T-cell (primary cell): ENCODE results near the gene ELK3. TPM values are rescaled to one million over a fixed set of nuclear protein-coding genes. Genes with fewer than 3 reads are reported as not detected.

Source experiments
- ATAC-seq, 4 experiments: fragments of 200-7000 bp in 3 of 4; fragments of 150-1000 bp in 1 of 4; cut with Tn5 transposase; replicated peaks in 1 of 4; 1 replicate in 3 of 4; 2 replicates in 1 of 4; pipeline ENCODE4 v1.10.0; 2021; ENCODE audit warnings: moderate library complexity in 3 of 4, mild to moderate bottlenecking in 2 of 4, moderate number of reproducible peaks in 1 of 4
- CTCF ChIA-PET, 2 donors: fragments of 300-600 bp; sonication (Branson Sonifier 250); formaldehyde crosslinking; loops; one replicate each; lab custom pipeline; 2022; ENCODE audit warnings: antibody characterized with exemption in 2 of 2; lab: Charles Lee
- POLR2A ChIA-PET, 2 donors: fragments of 300-600 bp; sonication (Branson Sonifier 250); formaldehyde crosslinking; loops; one replicate each; lab custom pipeline; 2022; ENCODE audit warnings: antibody characterized with exemption in 2 of 2; lab: Charles Lee
- DNase-seq, 35 experiments: peaks; one replicate each; pipeline versions ENCODE4 v3.0.0 to v3.0.0-alpha.2; 2013 to 2023
- H3K27ac ChIP-seq: one replicate; pipeline ENCODE4 v1.5.1; 2013; ENCODE audit warnings: low read length
- H3K27me3 ChIP-seq, 2 experiments: replicated peaks in 1 of 2; 1 replicate in 1 of 2; 2 replicates in 1 of 2; pipeline versions ENCODE4 v1.6.1 to v1.7.0; 2013; ENCODE audit warnings: low read length in 1 of 2, mixed read lengths in 1 of 2; ENCODE audit not compliant: control insufficient read depth in 2 of 2, insufficient read depth in 2 of 2; ENCODE audit errors: extremely low read depth in 1 of 2
- H3K36me3 ChIP-seq, 2 donors: 1 replicate in 1 of 2; 2 replicates in 1 of 2; pipeline versions ENCODE4 v1.6.1 to v1.7.0; 2013; ENCODE audit warnings: low read length in 1 of 2; ENCODE audit not compliant: control insufficient read depth in 2 of 2, insufficient read depth in 1 of 2; ENCODE audit errors: extremely low read depth in 1 of 2
- H3K4me1 ChIP-seq, 2 experiments: 1 replicate in 1 of 2; 2 replicates in 1 of 2; pipeline versions ENCODE4 v1.6.1 to v1.7.0; 2013; ENCODE audit warnings: low read length in 2 of 2, mixed read lengths in 1 of 2; ENCODE audit not compliant: insufficient read depth in 2 of 2, control insufficient read depth in 1 of 2; ENCODE audit errors: extremely low read depth in 1 of 2
- H3K4me3 ChIP-seq, 2 donors: 1 replicate in 1 of 2; 2 replicates in 1 of 2; pipeline versions ENCODE4 v1.5.1 to v1.7.0; 2013; ENCODE audit warnings: mild to moderate bottlenecking in 2 of 2, low read length in 1 of 2, moderate library complexity in 1 of 2; ENCODE audit not compliant: control insufficient read depth in 1 of 2; ENCODE audit errors: extremely low read depth in 1 of 2
- H3K9me3 ChIP-seq: 2 replicates; pipeline ENCODE4 v1.7.0; 2013
- H3K27ac Mint-ChIP-seq, 2 donors: one replicate each; pipeline ENCODE4 v1.8.0; 2020 to 2021; ENCODE audit warnings: mild to moderate bottlenecking in 2 of 2, mixed read lengths in 2 of 2
- H3K27me3 Mint-ChIP-seq, 2 donors: one replicate each; pipeline ENCODE4 v1.8.0; 2021 to 2022; ENCODE audit warnings: mixed read lengths in 2 of 2
- H3K36me3 Mint-ChIP-seq: one replicate; pipeline ENCODE4 v1.8.0; 2021; ENCODE audit warnings: mixed read lengths
- H3K4me1 Mint-ChIP-seq, 3 donors: one replicate each; pipeline ENCODE4 v1.8.0; 2020 to 2022; ENCODE audit warnings: mixed read lengths in 3 of 3, mild to moderate bottlenecking in 1 of 3
- H3K4me3 Mint-ChIP-seq, 3 donors: one replicate each; pipeline ENCODE4 v1.8.0; 2020 to 2022; ENCODE audit warnings: mild to moderate bottlenecking in 3 of 3, mixed read lengths in 3 of 3, moderate library complexity in 3 of 3
- H3K9me3 Mint-ChIP-seq, 3 donors: one replicate each; pipeline ENCODE4 v1.8.0; 2020 to 2022; ENCODE audit warnings: mixed read lengths in 3 of 3
- WGBS: methylation state at CpG from one replicate; pipeline ENCODE4 v1.1.5; 2013; ENCODE audit warnings: missing lambda C conversion rate; ENCODE audit not compliant: insufficient coverage; 5-methylcytosine and 5-hydroxymethylcytosine counted together
- total RNA-seq, 35 experiments: library from RNA in 6 of 35; stranded (reverse) in 6 of 35; fragments of 120-200 nt in 1 of 35; gene quantifications; one replicate each; pipeline versions ENCODE4 v1.2.1 to v1.2.4 and lab custom pipeline; 2013 to 2026

ELK3 gene
- total RNA-seq, 5 donors from 2014 or later (not counting 1 experiment from before 2014, with no cell fraction given), result 33.8 to 62.7 (median 55.5) TPM

DNA sequence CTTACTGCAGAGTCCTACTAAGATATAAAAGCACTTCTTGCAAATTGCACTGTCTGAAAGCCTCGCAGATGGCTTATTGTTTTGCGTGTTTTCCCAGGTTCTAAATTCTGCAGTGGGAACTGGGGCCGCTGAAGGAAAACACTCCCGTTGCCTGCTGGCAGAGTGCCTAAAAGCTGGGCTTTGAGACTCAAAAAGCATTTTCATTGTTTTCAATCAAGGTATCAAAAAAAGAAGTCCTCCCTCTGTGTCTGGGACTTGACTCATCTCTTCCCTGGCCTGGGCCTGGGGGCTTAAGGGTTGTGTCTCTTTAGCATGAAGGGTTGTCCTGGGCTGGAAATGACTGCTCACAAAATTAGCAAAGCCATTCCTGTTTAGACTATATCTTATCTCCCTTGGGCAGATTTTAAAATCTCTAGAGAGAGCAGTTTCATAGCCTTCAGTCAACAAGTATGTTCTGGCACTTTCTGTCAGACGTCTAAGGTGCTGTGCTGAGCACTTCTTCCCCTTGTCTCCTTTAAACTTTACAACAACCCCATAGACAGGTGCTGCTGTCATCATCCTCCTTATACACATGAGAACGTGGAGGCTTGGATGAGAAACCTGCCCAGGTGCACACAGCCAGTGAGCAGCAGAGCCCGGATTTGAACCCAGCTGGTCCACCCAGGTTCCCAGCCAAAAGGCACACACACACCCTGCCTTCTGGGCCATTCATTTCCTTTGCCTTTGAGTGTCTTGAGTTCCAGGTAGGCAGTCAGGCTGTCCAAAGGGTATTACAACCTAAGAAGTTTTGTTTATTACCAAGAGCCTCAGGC lies 31.1 kb downstream of the ELK3 start:
- WGBS, result 94% methylated on average over 6 of the region's 7 CpGs
- ATAC-seq (no peak), DNase-seq (no peak)
- CTCF ChIA-PET, result interaction anchor here in 1 of 2 donors (0.7 to 1.3 kb wide), 2 partner anchors 10 kb away, joined by 3 read pairs; no protein-coding TSS in a partner anchor
- H3K27me3 ChIP-seq, result no peaks in the 10 kb centered on the region
- H3K4me1 ChIP-seq, result peaks cover 0 to 13% of the 10 kb centered on the region in 2 experiments
- Mint-ChIP-seq H3K4me3 (no peak overlapping the region), H3K27ac (peak overlapping the region in 1 of 2 donors; percentile 28), H3K27me3 (no peaks in the 10 kb centered on the region), H3K4me1 (peaks cover 11 to 49% (median 45%) of the 10 kb centered on the region in 3 donors), H3K9me3 (no peaks in the 10 kb centered on the region), H3K36me3 (peaks cover 49% of the 10 kb centered on the region)
- no peak overlapping the region for H3K27ac ChIP-seq
- POLR2A ChIA-PET, result no interaction called here
- no peak overlapping the region for H3K4me3 ChIP-seq
- H3K36me3 ChIP-seq, result peaks cover 0 to 52% of the 10 kb centered on the region in 2 donors
- no peaks in the 10 kb centered on the region for H3K9me3 ChIP-seq

- POLR2A ChIA-PET, result no interaction called here
- Mint-ChIP-seq H3K4me1 (peaks cover 10 to 49% (median 44%) of the 10 kb centered on the region in 3 donors), H3K36me3 (peaks cover 49% of the 10 kb centered on the region), H3K4me3 (no peak overlapping the region), H3K27ac (peak overlapping the region in 1 of 2 donors; percentile 28), H3K27me3 (no peaks in the 10 kb centered on the region), H3K9me3 (no peaks in the 10 kb centered on the region)
- Histone ChIP-seq H3K4me3 (no peak overlapping the region), H3K27ac (no peak overlapping the region), H3K4me1 (peaks cover 0 to 10% of the 10 kb centered on the region in 2 experiments), H3K36me3 (peaks cover 0 to 57% of the 10 kb centered on the region in 2 donors), H3K9me3 (no peaks in the 10 kb centered on the region), H3K27me3 (no peaks in the 10 kb centered on the region)
- DNase-seq (no peak), ATAC-seq (no peak)
- 90% methylated on average over 1 of the region's 1 CpG for WGBS
- CTCF ChIA-PET, result interaction anchor here in 1 of 2 donors (0.7 kb wide), 1 partner anchor 11 kb away, joined by 3 read pairs; no protein-coding TSS in a partner anchor
Measured at GRCh38 chr12:96225994-96226399, 31.8 kb downstream of the ELK3 start.

- H3K27me3 ChIP-seq, result no peaks in the 10 kb centered on the region
- ChIA-PET POLR2A (no interaction called here), CTCF (interaction anchor here in 1 of 2 donors (0.7 kb wide), 1 partner anchor 11 kb away, joined by 3 read pairs; no protein-coding TSS in a partner anchor)
- H3K27ac ChIP-seq, result no peak overlapping the region
- WGBS, result 100% methylated on average over 2 of the region's 4 CpGs
- Mint-ChIP-seq H3K36me3 (peaks cover 49% of the 10 kb centered on the region), H3K4me3 (no peak overlapping the region), H3K27ac (no peak overlapping the region), H3K9me3 (no peaks in the 10 kb centered on the region), H3K27me3 (no peaks in the 10 kb centered on the region), H3K4me1 (peaks cover 10 to 50% (median 42%) of the 10 kb centered on the region in 3 donors)
- peaks cover 0 to 7% of the 10 kb centered on the region in 2 experiments for H3K4me1 ChIP-seq
- H3K4me3 ChIP-seq, result no peak overlapping the region
- ATAC-seq, result no peak
- no peaks in the 10 kb centered on the region for H3K9me3 ChIP-seq
- peaks cover 3 to 57% of the 10 kb centered on the region in 2 donors for H3K36me3 ChIP-seq
- DNase-seq, result no peak
Measured at GRCh38 chr12:96226401-96226800, 32.2 kb downstream of the ELK3 start.

- DNase-seq (no peak), ATAC-seq (no peak)
- whole genome bisulfite sequencing, result 84% methylated on average over 9 of the region's 17 CpGs
- peaks cover 53% of the 10 kb centered on the region for H3K36me3 Mint-ChIP-seq
- Histone ChIP-seq H3K27ac (no peak overlapping the region), H3K36me3 (peaks cover 7 to 60% of the 10 kb centered on the region in 2 donors), H3K27me3 (no peaks in the 10 kb centered on the region), H3K9me3 (no peaks in the 10 kb centered on the region), H3K4me3 (no peak overlapping the region), H3K4me1 (peaks cover 0 to 6% of the 10 kb centered on the region in 2 experiments)
- H3K27me3 Mint-ChIP-seq, result no peaks in the 10 kb centered on the region
- peaks cover 10 to 51% (median 43%) of the 10 kb centered on the region in 3 donors for H3K4me1 Mint-ChIP-seq
- H3K4me3 Mint-ChIP-seq, result no peak overlapping the region
- H3K27ac Mint-ChIP-seq, result peak overlapping the region in 1 of 2 donors; percentile 31
- H3K9me3 Mint-ChIP-seq, result no peaks in the 10 kb centered on the region
- ChIA-PET CTCF (interaction anchor here (0.6 to 1.0 kb wide), 3 partner anchors 12 to 42 kb away, joined by 3 to 7 read pairs (median 3); no protein-coding TSS in a partner anchor), POLR2A (no interaction called here)
Measured at GRCh38 chr12:96226801-96227348, 32.7 kb downstream of the ELK3 start.

GRCh38 chr12:96227365-96228106 lies 33.4 kb downstream of the ELK3 start:
- POLR2A ChIA-PET, result no interaction called here
- DNase-seq (no peak), ATAC-seq (no peak)
- no peaks in the 10 kb centered on the region for H3K9me3 ChIP-seq
- Mint-ChIP-seq H3K36me3 (peaks cover 52% of the 10 kb centered on the region), H3K9me3 (no peaks in the 10 kb centered on the region), H3K4me1 (peaks cover 10 to 50% (median 43%) of the 10 kb centered on the region in 3 donors), H3K27me3 (no peaks in the 10 kb centered on the region), H3K27ac (peak overlapping the region in 1 of 2 donors; percentile 31), H3K4me3 (no peak overlapping the region)
- CTCF ChIA-PET, result interaction anchor here (0.6 to 1.0 kb wide), 3 partner anchors 12 to 41 kb away, joined by 3 to 7 read pairs (median 3); no protein-coding TSS in a partner anchor
- no peak overlapping the region for H3K27ac ChIP-seq
- WGBS, result 76% methylated on average over 10 of the region's 12 CpGs
- H3K4me3 ChIP-seq, result no peak overlapping the region
- no peaks in the 10 kb centered on the region for H3K27me3 ChIP-seq
- H3K4me1 ChIP-seq, result peaks cover 0 to 6% of the 10 kb centered on the region in 2 experiments
- peaks cover 7 to 58% of the 10 kb centered on the region in 2 donors for H3K36me3 ChIP-seq
